Glomerular visceral epithelial cell (primary cell): ENCODE results near the gene MMP1.
"Not testable (repeated sequence)": the region's sequence is repeated elsewhere in the genome, so short reads cannot be mapped to it uniquely, and the experiment has no call there.

Source experiments
- DNase-seq: peaks from one replicate; pipeline ENCODE4 v3.0.0-alpha.2; 2016; ENCODE audit errors: extremely low spot score

MMP1 gene

GRCh38 chr11:102760344-102761035, 37.5 kb downstream of the MMP1 start:
- DNase-seq = peak; percentile 60

DNA sequence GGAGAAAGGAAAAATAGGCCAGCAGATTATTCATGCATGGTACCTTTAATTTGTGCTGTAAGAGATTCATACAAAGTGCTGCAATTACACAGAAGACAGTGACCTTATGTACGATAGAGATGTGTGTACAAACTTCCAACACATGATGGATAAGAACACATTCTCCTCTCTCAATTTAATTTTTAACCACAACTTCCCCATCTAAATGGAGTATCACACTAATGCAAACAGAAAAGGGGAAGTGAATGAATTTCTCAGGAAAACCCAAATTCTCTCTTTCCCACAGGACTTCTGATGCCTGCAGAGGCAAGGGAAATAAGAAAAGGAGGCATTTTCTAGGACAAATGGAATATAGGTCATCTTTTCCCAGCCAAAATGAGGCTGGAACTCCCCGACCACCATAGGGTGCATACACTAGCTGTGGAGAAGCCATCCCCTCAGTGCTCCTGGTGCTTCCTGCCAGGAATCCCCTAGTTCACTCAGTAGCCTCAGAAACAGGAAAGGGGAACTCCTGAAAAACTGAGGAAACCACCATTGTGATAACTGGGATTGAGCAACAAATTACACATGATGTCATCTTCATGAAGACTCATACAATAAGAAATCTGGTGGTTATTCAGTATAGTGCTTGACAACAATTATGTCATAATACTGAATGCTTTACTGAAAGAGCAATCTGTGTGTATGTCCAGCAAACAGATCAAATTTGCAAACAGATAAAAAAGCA, 40.0 kb downstream of the MMP1 start:
- peak; percentile 48 for DNase-seq

- no peak for DNase-seq
These were observed 44.7 kb downstream of the MMP1 start for GRCh38 chr11:102753267-102753666.

DNA sequence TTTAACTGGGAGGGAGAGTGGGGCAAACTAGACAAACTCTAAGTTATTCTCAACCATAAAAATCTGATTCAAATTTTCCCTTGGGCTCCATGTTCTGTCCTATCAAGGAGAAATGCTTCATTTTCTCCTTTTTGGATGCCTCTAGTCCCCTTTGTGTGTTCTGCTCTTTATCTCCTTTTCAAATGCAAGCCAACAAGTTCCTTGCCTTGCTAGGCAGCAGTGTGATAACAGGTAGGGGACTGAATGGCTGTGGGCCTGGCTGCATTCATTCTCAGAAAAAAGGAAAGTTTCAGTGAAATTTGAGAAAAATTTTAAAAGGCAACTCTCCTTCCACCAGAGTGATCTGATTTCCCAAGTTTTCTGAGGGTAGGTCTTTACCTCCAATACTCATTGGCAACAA, 46.3 kb downstream of the MMP1 start:
- DNase-seq = no peak

GRCh38 chr11:102749101-102749722, 48.7 kb downstream of the MMP1 start:
- no peak for DNase-seq

GRCh38 chr11:102746746-102747578, 51.0 kb downstream of the MMP1 start:
- not testable (repeated sequence) for DNase-seq
